H9 (cell line): ENCODE results near the gene S1PR3. TPM values are rescaled to one million over a fixed set of nuclear protein-coding genes. Genes with fewer than 3 reads are reported as not detected.
A peak's percentile ranks its signal among the peaks of the same experiment; 100 is the strongest.

Experiments
- DNase-seq: peaks from one replicate; pipeline ENCODE4 v3.0.0-alpha.2; 2017
- H2AFZ ChIP-seq: one replicate; pipeline ENCODE4 v1.6.1; 2013; ENCODE audit warnings: mild to moderate bottlenecking, low read length, control low read depth, moderate library complexity
- H2AK5ac ChIP-seq: 2 replicates; pipeline ENCODE4 v1.6.1; 2013; ENCODE audit warnings: low read length, control low read depth, mixed read lengths; ENCODE audit not compliant: insufficient read length
- H2BK120ac ChIP-seq: one replicate; pipeline ENCODE4 v1.6.1; 2013; ENCODE audit warnings: low read depth, mild to moderate bottlenecking, low read length, control low read depth, inconsistent platforms; ENCODE audit not compliant: poor library complexity, severe bottlenecking
- H2BK12ac ChIP-seq: 2 replicates; pipeline ENCODE4 v1.6.1; 2013; ENCODE audit warnings: low read length, control low read depth, mixed read lengths, low read depth; ENCODE audit not compliant: insufficient read length
- H2BK15ac ChIP-seq: 2 replicates; pipeline ENCODE4 v1.6.1; 2013; ENCODE audit warnings: low read depth, low read length, control low read depth
- H2BK20ac ChIP-seq: one replicate; pipeline ENCODE4 v1.6.1; 2013; ENCODE audit warnings: low read depth, mild to moderate bottlenecking, low read length, control low read depth, inconsistent platforms; ENCODE audit not compliant: poor library complexity, severe bottlenecking
- H2BK5ac ChIP-seq: 2 replicates; pipeline ENCODE4 v1.6.1; 2013; ENCODE audit warnings: low read length, control low read depth, mixed read lengths; ENCODE audit not compliant: insufficient read length
- H3K14ac ChIP-seq: 2 replicates; pipeline ENCODE4 v1.6.1; 2013; ENCODE audit warnings: low read length, control low read depth; ENCODE audit not compliant: insufficient read depth
- H3K18ac ChIP-seq: 2 replicates; pipeline ENCODE4 v1.6.1; 2013; ENCODE audit warnings: low read depth, mild to moderate bottlenecking, mixed read lengths, low read length, control low read depth; ENCODE audit not compliant: insufficient read length
- H3K23ac ChIP-seq: 2 replicates; pipeline ENCODE4 v1.6.1; 2013; ENCODE audit warnings: low read length, control low read depth, mixed read lengths, low read depth; ENCODE audit not compliant: insufficient read length
- H3K23me2 ChIP-seq: 2 replicates; pipeline ENCODE4 v1.6.1; 2013; ENCODE audit warnings: low read depth, mild to moderate bottlenecking, mixed read lengths, low read length, control low read depth; ENCODE audit not compliant: insufficient read length, poor library complexity, severe bottlenecking
- H3K27ac ChIP-seq: 2 replicates; pipeline ENCODE4 v1.5.1; 2013; ENCODE audit warnings: low read length, control low read depth, mixed read lengths, low read depth; ENCODE audit not compliant: insufficient read length
- H3K27me3 ChIP-seq: 2 replicates; pipeline ENCODE4 v1.6.1; 2013; ENCODE audit warnings: low read length, control low read depth, inconsistent platforms; ENCODE audit not compliant: insufficient read depth
- H3K4ac ChIP-seq: 2 replicates; pipeline ENCODE4 v1.6.1; 2013; ENCODE audit warnings: low read depth, mild to moderate bottlenecking, control low read depth, inconsistent platforms, low read length, moderate library complexity
- H3K4me1 ChIP-seq: 2 replicates; pipeline ENCODE4 v1.6.1; 2013; ENCODE audit warnings: low read length, control low read depth, inconsistent platforms; ENCODE audit not compliant: insufficient read depth
- H3K4me2 ChIP-seq: 2 replicates; pipeline ENCODE4 v1.6.1; 2013; ENCODE audit warnings: low read length, control low read depth, mixed read lengths; ENCODE audit not compliant: insufficient read length, insufficient read depth
- H3K56ac ChIP-seq: 2 replicates; pipeline ENCODE4 v1.6.1; 2013; ENCODE audit warnings: low read depth, mild to moderate bottlenecking, mixed read lengths, low read length, control low read depth; ENCODE audit not compliant: insufficient read length
- H3K79me1 ChIP-seq: 2 replicates; pipeline ENCODE4 v1.6.1; 2013; ENCODE audit warnings: low read depth, mild to moderate bottlenecking, moderate library complexity, low read length, control low read depth, inconsistent platforms; ENCODE audit not compliant: insufficient read depth, poor library complexity, severe bottlenecking
- H3K79me2 ChIP-seq: 2 replicates; pipeline ENCODE4 v1.6.1; 2013; ENCODE audit warnings: low read length, control low read depth, inconsistent platforms; ENCODE audit not compliant: insufficient read depth
- H3K9ac ChIP-seq: 2 replicates; pipeline ENCODE4 v1.6.1; 2013; ENCODE audit warnings: low read length, control low read depth, mixed read lengths; ENCODE audit not compliant: insufficient read length; ENCODE audit errors: extremely low read depth
- H3K9me3 ChIP-seq: one replicate; pipeline ENCODE4 v1.6.1; 2013; ENCODE audit warnings: low read depth, low read length, inconsistent platforms; ENCODE audit not compliant: control insufficient read depth
- H3T11ph ChIP-seq: one replicate; pipeline ENCODE4 v1.6.1; 2013; ENCODE audit warnings: mild to moderate bottlenecking, low read length, control low read depth, inconsistent platforms
- H4K20me1 ChIP-seq: one replicate; pipeline ENCODE4 v1.6.1; 2013; ENCODE audit not compliant: control insufficient read depth, insufficient read length, insufficient read depth
- H4K5ac ChIP-seq: 2 replicates; pipeline ENCODE4 v1.6.1; 2013; ENCODE audit warnings: low read depth, mild to moderate bottlenecking, mixed read lengths, low read length, control low read depth; ENCODE audit not compliant: insufficient read length
- H4K8ac ChIP-seq: replicated peaks from 2 replicates; pipeline ENCODE4 v1.6.1; 2013; ENCODE audit warnings: low read length, control low read depth, mixed read lengths, low read depth; ENCODE audit not compliant: insufficient read length
- H4K91ac ChIP-seq: 2 replicates; pipeline ENCODE4 v1.6.1; 2013; ENCODE audit warnings: low read depth, mild to moderate bottlenecking, moderate library complexity, mixed read lengths, low read length, control low read depth; ENCODE audit not compliant: insufficient read length
- H3K27ac Mint-ChIP-seq, 3 experiments: 2 replicates in 2 of 3; 3 replicates in 1 of 3; pipeline ENCODE4 v1.8.0; 2020 to 2021; ENCODE audit warnings: mixed read lengths in 3 of 3, mild to moderate bottlenecking in 1 of 3, moderate library complexity in 1 of 3
- H3K27me3 Mint-ChIP-seq: 2 replicates; pipeline ENCODE4 v1.8.0; 2021; ENCODE audit warnings: low read depth, mild to moderate bottlenecking, moderate library complexity, mixed read lengths
- H3K36me3 Mint-ChIP-seq, 3 experiments: 2 replicates in 2 of 3; 3 replicates in 1 of 3; pipeline ENCODE4 v1.8.0; 2020 to 2021; ENCODE audit warnings: low read depth in 3 of 3, mixed read lengths in 3 of 3; ENCODE audit not compliant: insufficient read depth in 1 of 3
- H3K4me1 Mint-ChIP-seq, 2 experiments: 2 replicates each; pipeline ENCODE4 v1.8.0; 2020; ENCODE audit warnings: mixed read lengths in 2 of 2
- H3K4me3 Mint-ChIP-seq, 2 experiments: 2 replicates in 1 of 2; 3 replicates in 1 of 2; pipeline ENCODE4 v1.8.0; 2020 to 2021; ENCODE audit warnings: mild to moderate bottlenecking in 2 of 2, mixed read lengths in 2 of 2, moderate library complexity in 1 of 2
- H3K9me3 Mint-ChIP-seq, 2 experiments: 2 replicates in 1 of 2; 3 replicates in 1 of 2; pipeline ENCODE4 v1.8.0; 2020; ENCODE audit warnings: mild to moderate bottlenecking in 2 of 2, mixed read lengths in 2 of 2, moderate library complexity in 1 of 2
- WGBS: extraction: QIAGEN DNeasy Blood & Tissue Kit; methylation state at CpG from one replicate; pipeline ENCODE4 v1.1.7; 2013; ENCODE audit warnings: missing lambda C conversion rate, low lambda C conversion rate, mixed read lengths; ENCODE audit not compliant: insufficient read length; ENCODE audit errors: extremely low coverage; 5-methylcytosine and 5-hydroxymethylcytosine counted together
- total RNA-seq: library from RNA; stranded (reverse); gene quantifications from 2 replicates; pipeline ENCODE4 v1.2.1, GENCODE V29; 2021
- TF ChIP-seq, protein P1 (sequence below): fragments of 200-600 bp; sonication (generic); conservative IDR thresholded peaks from 3 replicates; pipeline ENCODE4 v1.8.0; 2021; ENCODE audit warnings: antibody characterized with exemption, mild to moderate bottlenecking

Gene S1PR3
- total RNA-seq, 1 experiment from 2014 or later = 3.3 TPM

- Mint-ChIP-seq H3K27ac (no peak overlapping the region; a peak in 1 of 7 replicates), H3K9me3 (no peaks in the 10 kb centered on the region), H3K4me3 (peak overlapping the region in 1 of 2 experiments; percentile 16; a peak in 1 of 5 replicates), H3K4me1 (peaks cover 9 to 14% of the 10 kb centered on the region in 2 experiments), H3K27me3 (peaks cover 2% of the 10 kb centered on the region), H3K36me3 (peaks cover 6 to 13% (median 9%) of the 10 kb centered on the region in 3 experiments; a peak in 6 of 7 replicates)
- TF ChIP-seq, protein P1, sequence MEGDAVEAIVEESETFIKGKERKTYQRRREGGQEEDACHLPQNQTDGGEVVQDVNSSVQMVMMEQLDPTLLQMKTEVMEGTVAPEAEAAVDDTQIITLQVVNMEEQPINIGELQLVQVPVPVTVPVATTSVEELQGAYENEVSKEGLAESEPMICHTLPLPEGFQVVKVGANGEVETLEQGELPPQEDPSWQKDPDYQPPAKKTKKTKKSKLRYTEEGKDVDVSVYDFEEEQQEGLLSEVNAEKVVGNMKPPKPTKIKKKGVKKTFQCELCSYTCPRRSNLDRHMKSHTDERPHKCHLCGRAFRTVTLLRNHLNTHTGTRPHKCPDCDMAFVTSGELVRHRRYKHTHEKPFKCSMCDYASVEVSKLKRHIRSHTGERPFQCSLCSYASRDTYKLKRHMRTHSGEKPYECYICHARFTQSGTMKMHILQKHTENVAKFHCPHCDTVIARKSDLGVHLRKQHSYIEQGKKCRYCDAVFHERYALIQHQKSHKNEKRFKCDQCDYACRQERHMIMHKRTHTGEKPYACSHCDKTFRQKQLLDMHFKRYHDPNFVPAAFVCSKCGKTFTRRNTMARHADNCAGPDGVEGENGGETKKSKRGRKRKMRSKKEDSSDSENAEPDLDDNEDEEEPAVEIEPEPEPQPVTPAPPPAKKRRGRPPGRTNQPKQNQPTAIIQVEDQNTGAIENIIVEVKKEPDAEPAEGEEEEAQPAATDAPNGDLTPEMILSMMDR = peak; percentile 87
- no peak overlapping the region for H2AFZ ChIP-seq
- H2BK12ac ChIP-seq = no peak overlapping the region
- no peak overlapping the region for H3K9ac ChIP-seq
- no peak overlapping the region for H2AK5ac ChIP-seq
- DNase-seq = peak; percentile 93
- H4K8ac ChIP-seq = no peak overlapping the region
- no peaks in the 10 kb centered on the region for H3K9me3 ChIP-seq
- H3K4me1 ChIP-seq = no peaks in the 10 kb centered on the region
- no peak overlapping the region for H2BK5ac ChIP-seq
- no peaks in the 10 kb centered on the region for H3K27me3 ChIP-seq
- H3K79me1 ChIP-seq = no peaks in the 10 kb centered on the region
- no peak overlapping the region for H2BK15ac ChIP-seq
- H3K23ac ChIP-seq = no peak overlapping the region
- H4K5ac ChIP-seq = no peak overlapping the region
- H3K4ac ChIP-seq = no peak overlapping the region
- H3K27ac ChIP-seq = no peak overlapping the region
- H3K79me2 ChIP-seq = no peaks in the 10 kb centered on the region
- H2BK120ac ChIP-seq = no peak overlapping the region
- H4K91ac ChIP-seq = no peak overlapping the region
- no peak overlapping the region for H3K18ac ChIP-seq
- H3K4me2 ChIP-seq = no peak overlapping the region
- no peaks in the 10 kb centered on the region for H4K20me1 ChIP-seq
- no peak overlapping the region for H3T11ph ChIP-seq
- WGBS = no CpG with 5 or more reads among the region's 52 CpGs
- no peak overlapping the region for H2BK20ac ChIP-seq
- no peak overlapping the region for H3K14ac ChIP-seq
- no peak overlapping the region for H3K56ac ChIP-seq
- no peaks in the 10 kb centered on the region for H3K23me2 ChIP-seq
These were observed 10.0 kb downstream of the S1PR3 start for GRCh38 chr9:89000973-89001916.
